ENCODE data around the gene SIX2. TPM values are rescaled to one million over a fixed set of nuclear protein-coding genes. Genes with fewer than 3 reads are reported as not detected.

SIX2 gene
- polyA plus RNA-seq, 1 experiment, result 0.36 TPM

DNA sequence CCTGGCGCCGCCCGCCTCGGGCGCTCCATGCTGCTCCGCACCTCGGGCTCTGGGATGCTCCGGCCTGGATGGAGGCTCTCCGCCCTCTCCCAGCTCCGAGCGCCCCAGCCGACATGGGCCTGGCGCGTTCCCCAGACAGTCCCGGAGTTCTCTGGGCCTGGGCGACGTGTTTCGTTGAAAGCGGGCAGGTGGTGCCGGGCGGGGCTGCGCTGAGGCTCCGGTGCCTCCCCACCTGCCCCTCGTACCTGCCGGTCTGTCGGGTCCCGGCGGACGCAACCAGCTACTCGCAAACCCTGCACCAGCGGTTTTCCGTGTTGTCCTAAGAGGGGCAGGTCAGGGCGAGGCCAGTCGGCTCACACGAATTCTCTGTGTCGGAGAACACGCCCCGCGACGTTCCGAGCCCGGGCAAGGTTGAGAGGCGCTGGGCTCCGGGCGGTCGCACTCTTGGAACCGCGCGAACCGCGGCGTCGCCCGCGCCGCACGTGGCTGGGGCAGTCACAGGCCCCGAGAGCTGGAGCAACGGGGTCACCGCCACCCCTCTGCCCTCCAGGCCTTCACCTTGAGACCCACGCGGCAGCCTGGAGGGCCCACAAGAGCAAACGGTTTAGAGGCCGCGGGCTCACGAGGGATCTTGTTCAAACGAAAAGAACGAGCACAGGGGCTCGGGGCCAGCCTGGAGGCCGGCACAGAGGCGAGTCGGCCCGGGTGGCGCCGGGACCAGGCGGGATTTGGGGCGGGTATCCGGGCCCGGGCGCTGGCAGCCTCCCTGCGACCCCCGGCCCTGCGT is 4.2 kb upstream of the SIX2 start:
- TF ChIP-seq, protein P1, sequence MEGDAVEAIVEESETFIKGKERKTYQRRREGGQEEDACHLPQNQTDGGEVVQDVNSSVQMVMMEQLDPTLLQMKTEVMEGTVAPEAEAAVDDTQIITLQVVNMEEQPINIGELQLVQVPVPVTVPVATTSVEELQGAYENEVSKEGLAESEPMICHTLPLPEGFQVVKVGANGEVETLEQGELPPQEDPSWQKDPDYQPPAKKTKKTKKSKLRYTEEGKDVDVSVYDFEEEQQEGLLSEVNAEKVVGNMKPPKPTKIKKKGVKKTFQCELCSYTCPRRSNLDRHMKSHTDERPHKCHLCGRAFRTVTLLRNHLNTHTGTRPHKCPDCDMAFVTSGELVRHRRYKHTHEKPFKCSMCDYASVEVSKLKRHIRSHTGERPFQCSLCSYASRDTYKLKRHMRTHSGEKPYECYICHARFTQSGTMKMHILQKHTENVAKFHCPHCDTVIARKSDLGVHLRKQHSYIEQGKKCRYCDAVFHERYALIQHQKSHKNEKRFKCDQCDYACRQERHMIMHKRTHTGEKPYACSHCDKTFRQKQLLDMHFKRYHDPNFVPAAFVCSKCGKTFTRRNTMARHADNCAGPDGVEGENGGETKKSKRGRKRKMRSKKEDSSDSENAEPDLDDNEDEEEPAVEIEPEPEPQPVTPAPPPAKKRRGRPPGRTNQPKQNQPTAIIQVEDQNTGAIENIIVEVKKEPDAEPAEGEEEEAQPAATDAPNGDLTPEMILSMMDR (IDR thresholded peaks at IDR 0.05; ENCODE audit: insufficient read depth, low read depth, low read length), result no peak
- Histone ChIP-seq H3K36me3 (ENCODE audit: control insufficient read depth, insufficient read depth, low read length) (no peaks in the 10 kb centered on the region), H3K27me3 (ENCODE audit: control insufficient read depth, insufficient read depth, low read length) (peaks cover 42% of the 10 kb centered on the region), H3K4me3 (ENCODE audit: low read depth, low read length) (peak overlapping the region; percentile 23)
- DNase-seq (ENCODE audit: low read depth), result no peak
- ChIA-PET CTCF (interaction anchor here (0.6 to 2.3 kb wide), 15 partner anchors 8 to 484 kb away, joined by 3 to 8 read pairs (median 3); no protein-coding TSS in a partner anchor), POLR2A (no interaction called here)

GRCh38 chr2:45012733-45013132 is 3.5 kb upstream of the SIX2 start:
- peaks cover 49% of the 10 kb centered on the region for H3K27me3 ChIP-seq (ENCODE audit: control insufficient read depth, insufficient read depth, low read length)
- no peaks in the 10 kb centered on the region for H3K36me3 ChIP-seq (ENCODE audit: control insufficient read depth, insufficient read depth, low read length)
- no peak overlapping the region for H3K4me3 ChIP-seq (ENCODE audit: low read depth, low read length)
- POLR2A ChIA-PET, result no interaction called here
- CTCF ChIA-PET, result interaction anchor here (2.3 kb wide), 1 partner anchor 9 kb away, joined by 7 read pairs; no protein-coding TSS in a partner anchor
- no peak for DNase-seq (ENCODE audit: low read depth)
- TF ChIP-seq, protein P1 (IDR thresholded peaks at IDR 0.05; ENCODE audit: insufficient read depth, low read depth, low read length), result no peak

DNA sequence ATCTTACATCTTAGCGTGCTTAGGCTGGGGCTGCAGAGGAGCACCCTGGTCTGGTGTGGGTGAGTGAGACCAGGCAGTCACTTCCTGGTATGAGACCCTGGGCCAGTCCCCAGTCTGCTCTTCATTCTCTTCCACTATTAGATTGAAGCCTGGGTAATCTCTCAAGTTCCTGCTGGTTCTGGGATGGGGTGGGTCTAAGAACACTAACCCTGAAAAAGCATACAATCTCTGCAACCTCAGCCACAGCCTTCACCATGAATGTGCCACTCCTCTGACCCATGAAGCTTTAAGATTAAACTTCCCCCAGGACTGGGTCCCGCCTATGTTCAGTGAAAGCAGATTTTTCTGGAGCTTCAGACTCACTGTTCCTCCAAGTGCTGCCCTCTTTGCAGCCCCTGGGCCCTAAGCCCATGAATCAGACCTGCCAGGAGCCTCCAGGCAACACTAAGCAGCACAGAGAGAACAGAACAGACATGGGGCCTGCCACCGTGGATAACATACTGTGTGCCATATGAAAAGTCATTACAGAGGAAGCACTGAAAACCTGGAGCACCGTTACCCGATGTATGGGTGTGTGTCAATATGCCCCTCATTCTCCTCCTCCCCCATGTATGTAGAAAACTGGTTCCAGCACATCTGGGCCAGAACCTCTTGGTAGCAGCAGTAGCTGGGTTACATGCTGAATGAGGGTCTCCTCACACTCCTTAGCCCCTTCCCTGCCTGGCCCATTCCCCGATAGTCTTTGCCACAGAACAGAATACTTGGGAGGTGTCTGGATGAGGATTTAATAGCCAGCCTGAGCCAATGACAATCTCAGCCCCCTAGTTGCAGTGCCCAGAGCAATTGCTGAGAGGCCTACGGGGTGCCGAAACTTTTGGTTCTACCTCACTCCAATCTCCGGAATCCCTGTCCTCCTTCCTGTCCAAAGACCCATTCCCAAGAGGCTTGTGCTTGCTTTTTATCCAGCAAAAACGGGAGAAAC is 2.7 kb upstream of the SIX2 start:
- ChIA-PET POLR2A (no interaction called here), CTCF (interaction anchor here (0.7 to 2.3 kb wide), 2 partner anchors 10 to 108 kb away, joined by 3 to 7 read pairs; no protein-coding TSS in a partner anchor)
- peaks cover 46% of the 10 kb centered on the region for H3K27me3 ChIP-seq (ENCODE audit: control insufficient read depth, insufficient read depth, low read length)
- TF ChIP-seq, protein P1 (IDR thresholded peaks at IDR 0.05; ENCODE audit: insufficient read depth, low read depth, low read length), result no peak
- no peaks in the 10 kb centered on the region for H3K36me3 ChIP-seq (ENCODE audit: control insufficient read depth, insufficient read depth, low read length)
- no peak for DNase-seq (ENCODE audit: low read depth)
- no peak overlapping the region for H3K4me3 ChIP-seq (ENCODE audit: low read depth, low read length)

DNA sequence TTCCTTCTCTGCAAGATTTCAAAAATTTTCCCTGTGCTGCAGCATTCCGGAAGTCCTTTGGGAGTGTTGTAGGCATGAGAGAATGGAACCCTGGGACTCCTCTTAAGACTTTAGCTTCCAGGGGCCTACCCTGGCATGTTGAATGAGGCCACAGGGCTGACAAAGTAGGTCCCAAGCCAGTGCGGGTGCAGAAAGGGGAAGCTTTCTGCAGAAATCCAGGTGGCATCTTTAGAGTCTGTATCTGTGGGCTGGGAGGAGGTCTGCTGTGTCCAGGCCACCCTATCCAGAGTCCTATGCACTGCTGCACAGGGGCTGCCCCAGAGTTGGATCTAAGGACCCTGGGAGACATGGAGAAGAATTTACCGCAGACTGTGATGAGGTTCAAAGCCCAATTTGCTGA is 1.9 kb upstream of the SIX2 start:
- TF ChIP-seq, protein P1 (IDR thresholded peaks at IDR 0.05; ENCODE audit: insufficient read depth, low read depth, low read length), result no peak
- H3K36me3 ChIP-seq (ENCODE audit: control insufficient read depth, insufficient read depth, low read length), result no peaks in the 10 kb centered on the region
- POLR2A ChIA-PET, result no interaction called here
- CTCF ChIA-PET, result interaction anchor here (0.7 to 0.9 kb wide), 2 partner anchors 30 to 109 kb away, joined by 3 to 6 read pairs; no protein-coding TSS in a partner anchor
- DNase-seq (ENCODE audit: low read depth), result no peak
- peaks cover 52% of the 10 kb centered on the region for H3K27me3 ChIP-seq (ENCODE audit: control insufficient read depth, insufficient read depth, low read length)
- H3K4me3 ChIP-seq (ENCODE audit: low read depth, low read length), result no peak overlapping the region

DNA sequence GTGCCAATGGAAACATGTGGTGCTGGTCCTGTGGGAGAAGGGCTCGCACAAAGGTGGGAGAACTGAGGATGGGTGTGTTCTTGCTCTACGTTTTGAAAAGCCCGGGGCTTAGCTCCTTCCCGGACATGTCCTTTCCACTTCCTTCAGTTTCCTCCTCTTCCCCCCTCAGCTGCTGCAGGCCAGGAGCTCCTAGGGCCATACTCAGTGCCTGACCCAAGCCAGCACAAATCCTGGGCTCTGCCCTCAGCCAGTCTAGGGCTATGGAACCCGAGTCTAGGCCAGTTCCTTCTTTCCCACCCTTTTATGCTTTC is 1.4 kb upstream of the SIX2 start:
- ChIA-PET CTCF (interaction anchor here (0.9 kb wide), 1 partner anchor 29 kb away, joined by 6 read pairs; no protein-coding TSS in a partner anchor), POLR2A (no interaction called here)
- H3K36me3 ChIP-seq (ENCODE audit: control insufficient read depth, insufficient read depth, low read length), result no peaks in the 10 kb centered on the region
- peaks cover 52% of the 10 kb centered on the region for H3K27me3 ChIP-seq (ENCODE audit: control insufficient read depth, insufficient read depth, low read length)
- TF ChIP-seq, protein P1 (IDR thresholded peaks at IDR 0.05; ENCODE audit: insufficient read depth, low read depth, low read length), result no peak
- peak overlapping the region; percentile 42 for H3K4me3 ChIP-seq (ENCODE audit: low read depth, low read length)
- no peak for DNase-seq (ENCODE audit: low read depth)
